ENCODE results near the gene SCD5.

The SCD5 gene

DNA sequence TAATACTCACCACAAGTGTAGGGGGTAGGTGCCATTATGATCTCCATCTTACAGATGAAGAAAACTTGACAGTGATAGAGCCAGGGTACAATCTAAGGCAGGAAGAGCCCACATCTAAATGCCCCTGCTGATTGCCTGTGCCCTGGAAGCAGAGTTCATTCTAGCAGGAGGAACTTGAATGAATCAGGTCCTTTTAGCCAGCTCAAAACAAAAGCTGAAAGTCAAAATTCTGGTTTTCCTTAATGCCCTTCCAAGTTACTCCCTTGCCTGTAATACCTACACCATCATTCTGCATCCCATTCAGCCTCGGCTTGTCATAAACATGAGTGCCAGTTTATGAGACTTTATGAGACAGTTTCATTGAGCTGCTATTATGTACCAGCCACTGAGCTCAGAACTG is 89.6 kb downstream of the SCD5 start:
- Mint-ChIP-seq H3K36me3 (ENCODE audit: low read depth) (no peaks in the 10 kb centered on the region), H3K4me3 (no peak overlapping the region), H3K27me3 (no peaks in the 10 kb centered on the region), H3K4me1 (no peaks in the 10 kb centered on the region), H3K9me3 (no peaks in the 10 kb centered on the region), H3K27ac (no peak overlapping the region)
- ATAC-seq (no peak), DNase-seq (no peak)

DNA sequence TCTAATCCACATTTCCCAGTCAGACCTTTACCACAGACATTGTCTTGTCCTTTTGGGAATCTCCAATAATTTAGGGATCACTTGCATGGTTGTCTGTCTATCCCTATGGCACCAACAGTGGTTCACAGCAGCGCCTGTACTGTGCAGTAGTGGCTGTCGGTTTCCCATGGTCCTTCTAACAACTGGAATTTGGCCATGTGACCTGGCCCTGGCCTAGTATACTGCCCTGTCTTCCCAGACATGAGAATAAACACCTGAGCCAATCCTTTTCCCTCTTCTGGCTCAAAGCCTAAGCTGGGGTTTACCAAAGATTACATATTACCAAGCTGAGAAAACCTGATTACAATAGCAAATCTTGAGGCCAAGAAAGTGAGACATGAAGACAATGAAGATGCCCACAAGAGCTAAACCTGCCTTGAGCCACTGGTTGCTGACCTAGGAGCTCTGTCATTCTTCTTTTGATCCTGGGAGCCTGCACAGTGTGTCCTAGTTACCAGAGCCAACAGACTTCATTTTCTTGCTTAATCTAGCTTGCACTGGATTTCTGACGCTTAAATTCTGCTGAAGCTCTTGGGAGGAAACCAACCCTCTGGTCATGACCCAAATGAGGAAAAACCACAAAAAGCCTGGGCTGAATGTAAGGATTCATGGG is 92.1 kb downstream of the SCD5 start:
- Mint-ChIP-seq H3K9me3 (no peaks in the 10 kb centered on the region), H3K36me3 (ENCODE audit: low read depth) (no peaks in the 10 kb centered on the region), H3K27me3 (no peaks in the 10 kb centered on the region), H3K4me1 (no peaks in the 10 kb centered on the region), H3K27ac (no peak overlapping the region), H3K4me3 (no peak overlapping the region)
- no peak for DNase-seq
- no peak for ATAC-seq

- no peaks in the 10 kb centered on the region for H3K27me3 Mint-ChIP-seq
- H3K4me1 Mint-ChIP-seq = no peaks in the 10 kb centered on the region
- ATAC-seq = no peak
- no peaks in the 10 kb centered on the region for H3K36me3 Mint-ChIP-seq (ENCODE audit: low read depth)
- H3K4me3 Mint-ChIP-seq = no peak overlapping the region
- H3K27ac Mint-ChIP-seq = no peak overlapping the region
- no peaks in the 10 kb centered on the region for H3K9me3 Mint-ChIP-seq
- no peak for DNase-seq
Observed at GRCh38 chr4:82705928-82706300, 92.7 kb downstream of the SCD5 start.

DNA sequence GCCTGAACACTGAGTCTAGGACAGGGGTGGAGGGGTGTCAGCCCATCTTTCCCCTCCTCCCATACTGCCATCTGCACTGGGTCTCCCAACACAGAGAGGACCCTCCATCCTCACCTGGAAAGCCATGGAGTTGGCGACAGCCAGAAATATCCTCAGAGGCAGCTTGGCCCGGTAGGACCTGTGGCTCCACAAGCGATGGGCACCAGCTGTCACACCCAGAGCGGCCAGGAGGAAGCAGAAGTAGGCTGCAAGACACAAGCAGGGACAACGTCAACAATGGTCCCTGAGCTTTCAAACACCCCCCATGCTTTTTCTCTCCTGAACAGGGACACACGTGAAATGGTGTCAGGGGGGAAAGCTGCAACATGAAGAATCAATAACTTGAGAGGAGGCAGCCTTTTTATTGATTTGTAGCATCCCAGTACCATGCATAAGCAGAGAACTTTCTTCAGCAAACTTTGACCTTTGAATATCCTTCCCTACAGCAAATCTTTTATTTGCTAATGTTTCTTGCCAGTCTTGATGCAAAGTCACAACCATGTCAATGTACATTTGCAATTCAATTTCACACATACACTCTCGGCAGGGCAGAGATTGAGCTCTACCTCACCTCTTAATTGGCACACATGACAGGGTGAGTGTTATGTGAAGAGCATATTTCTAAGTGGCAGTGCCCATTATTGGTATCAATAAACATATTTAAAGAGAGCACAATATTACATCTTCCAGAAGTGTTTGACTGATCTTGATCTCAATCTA is 93.2 kb downstream of the SCD5 start:
- DNase-seq = no peak
- Mint-ChIP-seq H3K4me3 (no peak overlapping the region), H3K27me3 (no peaks in the 10 kb centered on the region), H3K4me1 (no peaks in the 10 kb centered on the region), H3K27ac (no peak overlapping the region), H3K36me3 (ENCODE audit: low read depth) (no peaks in the 10 kb centered on the region), H3K9me3 (no peaks in the 10 kb centered on the region)
- no peak for ATAC-seq

GRCh38 chr4:82704156-82704555 is 94.4 kb downstream of the SCD5 start:
- ATAC-seq (no peak), DNase-seq (no peak)
- H3K4me1 Mint-ChIP-seq = no peaks in the 10 kb centered on the region
- H3K27me3 Mint-ChIP-seq = no peaks in the 10 kb centered on the region
- no peak overlapping the region for H3K27ac Mint-ChIP-seq
- no peaks in the 10 kb centered on the region for H3K36me3 Mint-ChIP-seq (ENCODE audit: low read depth)
- no peak overlapping the region for H3K4me3 Mint-ChIP-seq
- H3K9me3 Mint-ChIP-seq = no peaks in the 10 kb centered on the region

DNA sequence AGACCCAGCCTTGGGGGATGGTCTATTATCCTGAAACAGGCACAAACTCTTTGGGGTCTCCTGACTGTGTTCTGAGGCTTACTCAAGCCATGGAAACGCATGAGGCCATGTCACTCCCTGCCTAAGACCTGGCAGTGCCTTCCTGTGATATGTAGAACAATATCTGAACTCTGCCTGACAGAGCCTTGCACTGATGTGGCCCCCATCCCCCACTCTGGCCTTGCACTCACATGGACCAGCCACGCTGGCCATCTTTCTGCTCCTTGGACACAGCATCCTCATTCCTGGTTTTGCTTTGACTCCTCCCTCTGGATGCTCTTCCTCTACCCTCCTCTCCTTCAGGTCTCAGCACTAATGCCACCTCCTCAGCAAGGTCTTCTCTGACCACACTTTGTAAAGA is 100.2 kb downstream of the SCD5 start:
- Mint-ChIP-seq H3K9me3 (no peaks in the 10 kb centered on the region), H3K27me3 (no peaks in the 10 kb centered on the region), H3K4me1 (no peaks in the 10 kb centered on the region), H3K36me3 (ENCODE audit: low read depth) (no peaks in the 10 kb centered on the region), H3K27ac (no peak overlapping the region), H3K4me3 (no peak overlapping the region)
- no peak for ATAC-seq
- DNase-seq = no peak

- no peaks in the 10 kb centered on the region for H3K27me3 Mint-ChIP-seq
- ATAC-seq = no peak
- H3K9me3 Mint-ChIP-seq = no peaks in the 10 kb centered on the region
- no peaks in the 10 kb centered on the region for H3K4me1 Mint-ChIP-seq
- no peak for DNase-seq
- no peak overlapping the region for H3K4me3 Mint-ChIP-seq
- no peaks in the 10 kb centered on the region for H3K36me3 Mint-ChIP-seq (ENCODE audit: low read depth)
- H3K27ac Mint-ChIP-seq = no peak overlapping the region
Observed at GRCh38 chr4:82697561-82697960, 101.0 kb downstream of the SCD5 start.

- Mint-ChIP-seq H3K4me3 (no peak overlapping the region), H3K4me1 (no peaks in the 10 kb centered on the region), H3K9me3 (no peaks in the 10 kb centered on the region), H3K36me3 (ENCODE audit: low read depth) (no peaks in the 10 kb centered on the region), H3K27ac (no peak overlapping the region), H3K27me3 (no peaks in the 10 kb centered on the region)
- ATAC-seq = no peak
- DNase-seq = no peak
Observed at GRCh38 chr4:82696117-82696860, 102.3 kb downstream of the SCD5 start.

DNA sequence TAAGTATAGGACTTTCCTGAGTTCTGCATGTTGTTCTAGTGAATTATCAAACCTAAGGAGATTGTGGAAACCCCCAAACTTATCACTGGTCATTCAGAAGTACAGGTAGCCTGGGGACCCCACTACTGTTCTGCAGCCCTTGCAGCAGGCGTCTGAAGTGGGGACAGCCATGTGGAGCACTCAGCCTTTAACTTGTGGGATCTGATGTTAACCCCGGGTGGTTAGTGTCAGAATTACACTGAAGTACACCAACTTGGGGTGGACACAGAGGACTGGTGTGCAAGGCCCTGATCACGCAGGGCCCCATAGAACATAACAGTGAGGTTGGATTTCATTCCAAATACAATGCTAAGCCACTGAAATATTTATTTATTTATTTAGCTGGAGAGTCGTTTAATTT is 103.7 kb downstream of the SCD5 start:
- no peaks in the 10 kb centered on the region for H3K27me3 Mint-ChIP-seq
- DNase-seq = no peak
- H3K27ac Mint-ChIP-seq = no peak overlapping the region
- no peak overlapping the region for H3K4me3 Mint-ChIP-seq
- ATAC-seq = no peak
- no peaks in the 10 kb centered on the region for H3K9me3 Mint-ChIP-seq
- no peaks in the 10 kb centered on the region for H3K36me3 Mint-ChIP-seq (ENCODE audit: low read depth)
- no peaks in the 10 kb centered on the region for H3K4me1 Mint-ChIP-seq

DNA sequence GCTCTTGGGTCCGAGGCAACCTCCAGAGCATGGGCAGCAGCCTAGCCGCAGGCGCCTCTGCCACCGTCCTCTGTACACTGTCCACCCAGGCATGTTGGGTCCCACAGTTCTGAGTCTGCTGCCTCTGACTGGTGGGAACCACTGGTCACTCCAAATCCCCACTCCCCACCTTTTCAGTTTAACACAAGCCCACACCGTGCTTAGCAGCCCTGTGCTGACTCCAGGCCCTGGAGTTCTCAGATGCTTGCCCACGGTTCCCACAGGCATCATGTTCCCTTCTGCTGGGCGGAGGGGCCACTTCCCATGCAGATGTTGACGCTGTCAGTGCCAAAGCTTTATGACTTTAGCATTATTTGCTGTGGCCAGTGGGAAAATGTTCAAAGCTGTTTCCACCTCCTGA is 104.5 kb downstream of the SCD5 start:
- ATAC-seq (peak; percentile 33), DNase-seq (no peak)
- H3K36me3 Mint-ChIP-seq (ENCODE audit: low read depth) = no peaks in the 10 kb centered on the region
- H3K4me1 Mint-ChIP-seq = no peaks in the 10 kb centered on the region
- no peaks in the 10 kb centered on the region for H3K27me3 Mint-ChIP-seq
- H3K9me3 Mint-ChIP-seq = no peaks in the 10 kb centered on the region
- no peak overlapping the region for H3K4me3 Mint-ChIP-seq
- H3K27ac Mint-ChIP-seq = no peak overlapping the region

- H3K4me1 Mint-ChIP-seq = no peaks in the 10 kb centered on the region
- H3K4me3 Mint-ChIP-seq = no peak overlapping the region
- H3K36me3 Mint-ChIP-seq (ENCODE audit: low read depth) = no peaks in the 10 kb centered on the region
Observed at GRCh38 chr4:82692101-82692780, 106.4 kb downstream of the SCD5 start.

GRCh38 chr4:82691431-82691830 is 107.2 kb downstream of the SCD5 start:
- H3K27ac Mint-ChIP-seq = no peak overlapping the region
- no peak overlapping the region for H3K4me3 Mint-ChIP-seq
- H3K9me3 Mint-ChIP-seq = no peaks in the 10 kb centered on the region
- H3K27me3 Mint-ChIP-seq = no peaks in the 10 kb centered on the region
- ATAC-seq (no peak), DNase-seq (no peak)
- no peaks in the 10 kb centered on the region for H3K36me3 Mint-ChIP-seq (ENCODE audit: low read depth)
- H3K4me1 Mint-ChIP-seq = no peaks in the 10 kb centered on the region

More at GRCh38 chr4:82692101-82692780, 106.4 kb downstream of the SCD5 start:
- no peak for ATAC-seq
- H3K27me3 Mint-ChIP-seq = no peaks in the 10 kb centered on the region
- no peak overlapping the region for H3K27ac Mint-ChIP-seq
- no peak for DNase-seq
- no peaks in the 10 kb centered on the region for H3K9me3 Mint-ChIP-seq

GRCh38 chr4:82688091-82688795 is 110.4 kb downstream of the SCD5 start:
- Mint-ChIP-seq H3K4me3 (no peak overlapping the region), H3K36me3 (ENCODE audit: low read depth) (no peaks in the 10 kb centered on the region), H3K27me3 (peaks cover 8% of the 10 kb centered on the region), H3K9me3 (no peaks in the 10 kb centered on the region), H3K27ac (no peak overlapping the region), H3K4me1 (no peaks in the 10 kb centered on the region)
- ATAC-seq = no peak
- DNase-seq = no peak

GRCh38 chr4:82687531-82687930 is 111.1 kb downstream of the SCD5 start:
- H3K27ac Mint-ChIP-seq = no peak overlapping the region
- ATAC-seq = no peak
- H3K9me3 Mint-ChIP-seq = no peaks in the 10 kb centered on the region
- no peak overlapping the region for H3K4me3 Mint-ChIP-seq
- H3K36me3 Mint-ChIP-seq (ENCODE audit: low read depth) = no peaks in the 10 kb centered on the region
- no peak for DNase-seq
- H3K4me1 Mint-ChIP-seq = no peaks in the 10 kb centered on the region
- peaks cover 8% of the 10 kb centered on the region for H3K27me3 Mint-ChIP-seq
